Smooth muscle cell (in vitro differentiated cells): Measurements from ENCODE around the gene ADAM12. TPM values are rescaled to one million over a fixed set of nuclear protein-coding genes. Genes with fewer than 3 reads are reported as not detected.
A peak's percentile ranks its signal among the peaks of the same experiment; 100 is the strongest.

ENCODE experiments used
- DNase-seq: peaks from one replicate; lab custom pipeline; 2025; ENCODE audit not compliant: unreplicated experiment; lab: John Stamatoyannopoulos, UW
- H2AFZ ChIP-seq: fragments of 200-600 bp; sonication (generic); 2 replicates; pipeline ENCODE4 v1.6.0; 2016; ENCODE audit warnings: antibody characterized with exemption, low read depth, mild to moderate bottlenecking
- H3F3A ChIP-seq: fragments of 200-600 bp; sonication (generic); 2 replicates; pipeline ENCODE4 v1.6.0; 2017; ENCODE audit warnings: antibody characterized with exemption, low read depth
- H3K27ac ChIP-seq: fragments of 200-600 bp; sonication (generic); 2 replicates; pipeline ENCODE4 v1.5.1; 2016; ENCODE audit warnings: low read depth, mild to moderate bottlenecking
- H3K27me3 ChIP-seq: fragments of 200-600 bp; sonication (generic); 2 replicates; pipeline ENCODE4 v1.6.1; 2016; ENCODE audit warnings: low read depth, mild to moderate bottlenecking
- H3K36me3 ChIP-seq: fragments of 200-600 bp; sonication (generic); 2 replicates; pipeline ENCODE4 v1.5.1; 2016; ENCODE audit warnings: low read depth
- H3K4me1 ChIP-seq: fragments of 200-600 bp; sonication (generic); 2 replicates; pipeline ENCODE4 v1.5.1; 2016; ENCODE audit warnings: low read depth
- H3K4me2 ChIP-seq: fragments of 200-600 bp; sonication (generic); 2 replicates; pipeline ENCODE4 v1.6.0; 2016; ENCODE audit warnings: mild to moderate bottlenecking
- H3K4me3 ChIP-seq: fragments of 200-600 bp; sonication (generic); 2 replicates; pipeline ENCODE4 v1.5.1; 2016; ENCODE audit warnings: mild to moderate bottlenecking
- H3K79me2 ChIP-seq: fragments of 200-600 bp; sonication (generic); 2 replicates; pipeline ENCODE4 v1.6.0; 2016; ENCODE audit warnings: low read depth, mild to moderate bottlenecking
- H3K9ac ChIP-seq: fragments of 200-600 bp; sonication (generic); 2 replicates; pipeline ENCODE4 v1.6.0; 2016; ENCODE audit warnings: low read depth
- H3K9me3 ChIP-seq: fragments of 200-600 bp; sonication (generic); replicated peaks from 2 replicates; pipeline ENCODE4 v1.5.1; 2016; ENCODE audit warnings: low read depth
- H4K20me1 ChIP-seq: fragments of 200-600 bp; sonication (generic); 2 replicates; pipeline ENCODE4 v1.6.0; 2016; ENCODE audit warnings: low read depth
- WGBS: methylation state at CpG from one replicate; pipeline ENCODE4 v1.1.7; 2016; ENCODE audit warnings: low lambda C conversion rate; 5-methylcytosine and 5-hydroxymethylcytosine counted together
- polyA plus RNA-seq: library from polyadenylated mRNA; unstranded; fragments of >200 nt; fragmentation: Nextera tagmentation; extraction: Ambion mirVana; gene quantifications from 2 replicates; pipeline ENCODE4 v1.2.1, GENCODE V29; 2016
- total RNA-seq: library from RNA; depleted of rRNA; stranded (reverse); fragments of >200 nt; gene quantifications from 2 replicates; pipeline ENCODE4 v1.2.3, GENCODE V29; 2014
- TF ChIP-seq, protein P1 (sequence below): fragments of 200-600 bp; sonication (generic); IDR thresholded peaks from 2 replicates; pipeline ENCODE4 v1.5.1; 2017; ENCODE audit warnings: borderline replicate concordance, mild to moderate bottlenecking, antibody characterized with exemption; ENCODE audit not compliant: insufficient read depth, poor library complexity, severe bottlenecking

ADAM12 gene
- total and polyA plus RNA-seq, 2 experiments from 2014 or later: 40.0 to 54.3 TPM

DNA sequence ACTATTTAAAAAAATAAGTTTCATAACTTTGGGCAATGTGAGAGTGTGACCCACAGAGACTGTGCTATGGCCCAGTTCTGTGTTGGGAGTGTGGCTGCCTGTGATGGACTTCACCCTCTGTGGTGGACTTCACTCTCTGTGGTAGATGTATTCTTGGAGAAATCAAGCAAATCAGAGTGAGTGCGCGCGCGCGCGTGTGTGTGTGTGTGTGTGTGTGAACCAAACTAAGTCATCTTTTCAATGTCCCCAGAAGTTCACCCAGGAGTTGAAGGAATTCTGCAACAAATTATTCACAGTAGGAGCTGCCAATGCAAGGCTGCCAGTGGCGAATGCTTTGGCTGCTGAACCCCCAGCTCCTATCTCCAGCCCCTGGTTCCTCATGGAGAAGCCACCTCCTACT is 184.5 kb downstream of the ADAM12 start:
- no peaks in the 10 kb centered on the region for H3K27me3 ChIP-seq
- no peaks in the 10 kb centered on the region for H3K9me3 ChIP-seq
- peaks cover 6% of the 10 kb centered on the region for H3F3A ChIP-seq
- H3K4me1 ChIP-seq: peaks cover 15% of the 10 kb centered on the region
- H3K9ac ChIP-seq: no peak overlapping the region
- no peak overlapping the region for H2AFZ ChIP-seq
- DNase-seq: no peak
- no peak overlapping the region for H3K4me3 ChIP-seq
- H3K36me3 ChIP-seq: no peaks in the 10 kb centered on the region
- TF ChIP-seq, protein P1, sequence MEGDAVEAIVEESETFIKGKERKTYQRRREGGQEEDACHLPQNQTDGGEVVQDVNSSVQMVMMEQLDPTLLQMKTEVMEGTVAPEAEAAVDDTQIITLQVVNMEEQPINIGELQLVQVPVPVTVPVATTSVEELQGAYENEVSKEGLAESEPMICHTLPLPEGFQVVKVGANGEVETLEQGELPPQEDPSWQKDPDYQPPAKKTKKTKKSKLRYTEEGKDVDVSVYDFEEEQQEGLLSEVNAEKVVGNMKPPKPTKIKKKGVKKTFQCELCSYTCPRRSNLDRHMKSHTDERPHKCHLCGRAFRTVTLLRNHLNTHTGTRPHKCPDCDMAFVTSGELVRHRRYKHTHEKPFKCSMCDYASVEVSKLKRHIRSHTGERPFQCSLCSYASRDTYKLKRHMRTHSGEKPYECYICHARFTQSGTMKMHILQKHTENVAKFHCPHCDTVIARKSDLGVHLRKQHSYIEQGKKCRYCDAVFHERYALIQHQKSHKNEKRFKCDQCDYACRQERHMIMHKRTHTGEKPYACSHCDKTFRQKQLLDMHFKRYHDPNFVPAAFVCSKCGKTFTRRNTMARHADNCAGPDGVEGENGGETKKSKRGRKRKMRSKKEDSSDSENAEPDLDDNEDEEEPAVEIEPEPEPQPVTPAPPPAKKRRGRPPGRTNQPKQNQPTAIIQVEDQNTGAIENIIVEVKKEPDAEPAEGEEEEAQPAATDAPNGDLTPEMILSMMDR: no peak
- H3K27ac ChIP-seq: peak overlapping the region; percentile 90
- H3K79me2 ChIP-seq: peaks cover 3% of the 10 kb centered on the region
- WGBS: 98% methylated on average over 7 of the region's 7 CpGs
- H4K20me1 ChIP-seq: no peaks in the 10 kb centered on the region
- H3K4me2 ChIP-seq: no peak overlapping the region

DNA sequence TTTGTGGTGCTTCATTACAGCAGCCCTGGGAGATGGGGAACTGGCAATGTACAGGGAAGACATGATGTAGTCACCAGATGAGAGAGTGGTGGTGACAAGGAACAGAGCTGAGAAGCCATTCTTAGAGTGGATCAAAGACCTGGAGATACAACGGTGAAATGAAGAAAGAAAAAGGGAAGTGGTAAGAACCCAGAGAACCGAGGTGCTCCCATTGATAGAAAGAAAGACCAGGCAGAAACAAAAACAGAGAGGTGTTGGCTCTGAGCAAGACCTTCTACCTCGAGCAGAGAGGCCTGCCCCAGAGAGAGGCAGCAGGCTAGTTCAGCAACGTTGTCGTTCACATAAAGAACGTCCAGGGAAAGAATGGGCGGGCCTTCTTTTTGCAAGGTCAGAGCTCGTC is 186.7 kb downstream of the ADAM12 start:
- H3K9ac ChIP-seq: no peak overlapping the region
- no peak overlapping the region for H3K27ac ChIP-seq
- H3K9me3 ChIP-seq: no peaks in the 10 kb centered on the region
- H3K36me3 ChIP-seq: no peaks in the 10 kb centered on the region
- H2AFZ ChIP-seq: no peak overlapping the region
- WGBS: 88% methylated on average over 8 of the region's 8 CpGs
- no peaks in the 10 kb centered on the region for H3K79me2 ChIP-seq
- no peak overlapping the region for H3K4me2 ChIP-seq
- no peak overlapping the region for H3K4me3 ChIP-seq
- TF ChIP-seq, protein P1: no peak
- DNase-seq: no peak
- peaks cover 3% of the 10 kb centered on the region for H3F3A ChIP-seq
- H4K20me1 ChIP-seq: no peaks in the 10 kb centered on the region
- no peaks in the 10 kb centered on the region for H3K27me3 ChIP-seq
- H3K4me1 ChIP-seq: no peaks in the 10 kb centered on the region

DNA sequence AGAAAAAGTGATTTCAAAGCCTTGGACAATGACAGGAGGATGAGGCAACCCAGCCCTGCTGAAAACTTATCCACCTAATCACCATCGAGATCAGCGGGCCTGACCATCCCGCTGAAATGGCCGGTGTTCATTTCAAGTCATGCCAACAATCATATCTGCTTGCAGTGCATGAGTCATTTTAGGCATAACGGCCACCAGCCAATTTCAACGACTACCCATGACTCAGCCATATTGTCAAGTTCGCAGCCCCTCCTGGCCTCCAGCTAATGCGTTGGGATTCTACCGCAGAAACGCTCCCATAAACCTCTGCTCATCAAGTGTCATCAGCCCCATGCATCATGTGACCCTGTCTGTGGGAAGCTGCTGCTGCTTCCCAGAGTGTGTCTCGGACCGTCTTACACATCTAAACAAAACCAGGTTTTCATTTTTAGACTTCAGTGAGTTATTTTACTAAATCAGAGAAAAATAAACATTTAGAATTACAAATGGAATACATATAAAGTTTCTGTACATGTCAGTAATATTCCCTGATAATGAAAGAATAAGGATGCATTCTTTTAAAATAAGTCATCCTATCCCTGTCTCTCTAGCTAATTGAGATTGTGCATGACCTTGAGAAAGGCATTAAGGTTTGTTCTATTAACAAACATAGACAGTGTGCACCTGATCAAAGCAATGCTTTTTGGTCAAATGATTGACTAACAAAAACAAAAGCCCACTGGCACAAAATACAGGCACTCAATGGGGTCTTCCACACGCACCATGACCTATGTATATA is 188.9 kb downstream of the ADAM12 start:
- H3K4me1 ChIP-seq: no peaks in the 10 kb centered on the region
- H3K79me2 ChIP-seq: no peaks in the 10 kb centered on the region
- H3K36me3 ChIP-seq: no peaks in the 10 kb centered on the region
- H3K27ac ChIP-seq: peak overlapping the region; percentile 82
- peak overlapping the region; percentile 14 for H3K9ac ChIP-seq
- no peaks in the 10 kb centered on the region for H3K27me3 ChIP-seq
- H4K20me1 ChIP-seq: no peaks in the 10 kb centered on the region
- peak overlapping the region; percentile 77 for H3K4me2 ChIP-seq
- H2AFZ ChIP-seq: no peak overlapping the region
- H3K4me3 ChIP-seq: no peak overlapping the region
- 30% methylated on average over 13 of the region's 13 CpGs for WGBS
- H3K9me3 ChIP-seq: no peaks in the 10 kb centered on the region
- DNase-seq: peak; percentile 32
- TF ChIP-seq, protein P1: no peak
- H3F3A ChIP-seq: no peaks in the 10 kb centered on the region

DNA sequence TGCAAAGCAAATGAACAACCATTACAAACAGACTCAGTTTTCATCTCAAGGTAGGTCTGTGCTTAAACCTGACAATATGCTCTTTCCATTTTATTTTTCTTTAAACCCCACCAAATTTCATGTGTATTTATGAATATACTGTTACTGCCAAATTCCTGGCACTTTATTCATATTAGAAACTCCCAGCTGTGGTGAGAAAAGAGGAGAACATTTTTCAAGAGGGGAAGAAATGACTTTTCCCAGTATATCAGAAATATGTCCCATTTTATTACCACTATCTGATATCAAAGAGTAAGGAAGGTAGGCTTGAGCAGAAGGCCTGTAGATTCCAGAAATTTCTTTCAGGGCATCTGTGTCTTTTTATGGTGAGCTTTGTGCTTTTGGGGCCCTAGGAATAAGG is 189.6 kb downstream of the ADAM12 start:
- Histone ChIP-seq H3K4me3 (no peak overlapping the region), H3F3A (no peaks in the 10 kb centered on the region), H3K36me3 (no peaks in the 10 kb centered on the region), H2AFZ (no peak overlapping the region), H3K9me3 (no peaks in the 10 kb centered on the region), H4K20me1 (no peaks in the 10 kb centered on the region), H3K9ac (no peak overlapping the region), H3K27me3 (no peaks in the 10 kb centered on the region), H3K4me1 (no peaks in the 10 kb centered on the region), H3K4me2 (peak overlapping the region; percentile 44), H3K79me2 (no peaks in the 10 kb centered on the region), H3K27ac (peak overlapping the region; percentile 82)
- DNase-seq: no peak
- TF ChIP-seq, protein P1: no peak
